ENCODE results near the gene NOSIP. TPM values are rescaled to one million over a fixed set of nuclear protein-coding genes. Genes with fewer than 3 reads are reported as not detected.

Gene NOSIP
- total and polyA plus RNA-seq, 8 donors: 18.1 to 354 (median 87.3) TPM

Small RNAs within 50 kb of the gene (small RNA-seq; reads per million reads assigned to genes)
- 0 reads per million in 4 donors for gene RF00019

Other genes starting within 250 kb of the NOSIP start
- gene CD37, start 245.2 kb downstream of the NOSIP start, total RNA-seq: 10 to 100 TPM in 1 of 5 donors, 1 to 10 TPM in 2, not detected in 2; 2.2 to 30.3 (median 5.1) TPM
- 10 to 100 TPM in 1 of 3 donors, 1 to 10 TPM in 2; 5.9 to 18.5 (median 6.7) TPM for gene CD37, start 245.2 kb downstream of the NOSIP start, polyA plus RNA-seq
- gene TEAD2, start 218.1 kb downstream of the NOSIP start, total RNA-seq: 10 to 100 TPM in 4 of 5 donors, 1 to 10 TPM in 1; 4.3 to 42.0 (median 17.8) TPM
- gene TEAD2, start 218.1 kb downstream of the NOSIP start, polyA plus RNA-seq: 10 to 100 TPM; 21.8 to 35.4 (median 26.6) TPM
- gene DKKL1, start 216.7 kb downstream of the NOSIP start, total RNA-seq: not detected
- gene DKKL1, start 216.7 kb downstream of the NOSIP start, polyA plus RNA-seq: under 1 TPM in 1 of 3 donors, not detected in 2; 0.35 TPM
- gene KASH5, start 192.3 kb downstream of the NOSIP start, total RNA-seq: under 1 TPM in 1 of 5 donors, not detected in 4; 0.37 TPM
- under 1 TPM in 1 of 3 donors, not detected in 2; 0.20 TPM for gene KASH5, start 192.3 kb downstream of the NOSIP start, polyA plus RNA-seq
- gene PTH2, start 157.1 kb downstream of the NOSIP start, total RNA-seq: not detected
- not detected for gene PTH2, start 157.1 kb downstream of the NOSIP start, polyA plus RNA-seq
- gene GFY, start 155.2 kb downstream of the NOSIP start, total RNA-seq: not detected
- gene GFY, start 155.2 kb downstream of the NOSIP start, polyA plus RNA-seq: not detected
- 1 to 10 TPM in 3 of 5 donors, not detected in 2; 1.1 to 2.0 (median 1.8) TPM for gene SLC17A7, start 139.0 kb downstream of the NOSIP start, total RNA-seq
- gene SLC17A7, start 139.0 kb downstream of the NOSIP start, polyA plus RNA-seq: under 1 TPM; 0.25 to 0.76 (median 0.65) TPM
- 100 to 1,000 TPM in 1 of 5 donors, 10 to 100 TPM in 4; 58.9 to 193 (median 70.7) TPM for gene PIH1D1, start 128.7 kb downstream of the NOSIP start, total RNA-seq
- gene PIH1D1, start 128.7 kb downstream of the NOSIP start, polyA plus RNA-seq: 100 to 1,000 TPM in 2 of 3 donors, 10 to 100 TPM in 1; 94.5 to 110 (median 108) TPM
- 100 to 1,000 TPM in 1 of 5 donors, 10 to 100 TPM in 4; 27.9 to 198 (median 42.6) TPM for gene ALDH16A1, start 127.3 kb downstream of the NOSIP start, total RNA-seq
- 10 to 100 TPM; 32.2 to 43.1 (median 42.5) TPM for gene ALDH16A1, start 127.3 kb downstream of the NOSIP start, polyA plus RNA-seq
- 1 to 10 TPM in 2 of 5 donors, not detected in 3; 1.3 to 8.3 TPM for gene FLT3LG, start 106.3 kb downstream of the NOSIP start, total RNA-seq
- 10 to 100 TPM; 11.0 to 14.5 (median 11.8) TPM for gene FLT3LG, start 106.3 kb downstream of the NOSIP start, polyA plus RNA-seq
- 1,000 to 10,000 TPM; 2,540 to 5,817 (median 2,738) TPM for gene RPL13A, start 92.9 kb downstream of the NOSIP start, total RNA-seq
- gene RPL13A, start 92.9 kb downstream of the NOSIP start, polyA plus RNA-seq: 1,000 to 10,000 TPM; 3,482 to 5,177 (median 4,220) TPM
- 1,000 to 10,000 TPM in 4 of 5 donors, 100 to 1,000 TPM in 1; 581 to 4,374 (median 2,993) TPM for gene RPS11, start 84.1 kb downstream of the NOSIP start, total RNA-seq
- 1,000 to 10,000 TPM; 5,306 to 7,461 (median 5,501) TPM for gene RPS11, start 84.1 kb downstream of the NOSIP start, polyA plus RNA-seq
- gene FCGRT, start 67.9 kb downstream of the NOSIP start, total RNA-seq: 100 to 1,000 TPM in 4 of 5 donors, 10 to 100 TPM in 1; 90.2 to 634 (median 183) TPM
- 10 to 100 TPM; 79.0 to 94.8 (median 92.0) TPM for gene FCGRT, start 67.9 kb downstream of the NOSIP start, polyA plus RNA-seq
- 100 to 1,000 TPM in 1 of 5 donors, 10 to 100 TPM in 2, 1 to 10 TPM in 1, not detected in 1; 3.1 to 553 (median 18.1) TPM for gene RCN3, start 52.6 kb downstream of the NOSIP start, total RNA-seq
- 10 to 100 TPM in 2 of 3 donors, 1 to 10 TPM in 1; 9.9 to 17.6 (median 10.1) TPM for gene RCN3, start 52.6 kb downstream of the NOSIP start, polyA plus RNA-seq
- 10 to 100 TPM in 1 of 5 donors, 1 to 10 TPM in 2, not detected in 2; 5.9 to 12.5 (median 10.0) TPM for gene PRRG2, start 760 bp upstream of the NOSIP start, total RNA-seq
- gene PRRG2, start 760 bp upstream of the NOSIP start, polyA plus RNA-seq: 10 to 100 TPM in 1 of 3 donors, 1 to 10 TPM in 2; 8.6 to 14.7 (median 9.0) TPM
- 10 to 100 TPM in 3 of 5 donors, 1 to 10 TPM in 2; 4.6 to 88.3 (median 13.9) TPM for gene PRR12, start 10.6 kb upstream of the NOSIP start, total RNA-seq
- 10 to 100 TPM in 1 of 3 donors, 1 to 10 TPM in 2; 3.1 to 16.7 (median 5.6) TPM for gene PRR12, start 10.6 kb upstream of the NOSIP start, polyA plus RNA-seq
- gene RRAS, start 59.6 kb upstream of the NOSIP start, total RNA-seq: 100 to 1,000 TPM in 1 of 5 donors, 10 to 100 TPM in 3, 1 to 10 TPM in 1; 7.7 to 138 (median 63.9) TPM
- gene RRAS, start 59.6 kb upstream of the NOSIP start, polyA plus RNA-seq: 100 to 1,000 TPM; 126 to 145 (median 130) TPM
- gene SCAF1, start 61.7 kb upstream of the NOSIP start, total RNA-seq: 10 to 100 TPM in 4 of 5 donors, 1 to 10 TPM in 1; 8.3 to 41.7 (median 19.8) TPM
- gene SCAF1, start 61.7 kb upstream of the NOSIP start, polyA plus RNA-seq: 10 to 100 TPM in 2 of 3 donors, 1 to 10 TPM in 1; 8.9 to 19.7 (median 12.1) TPM
- 100 to 1,000 TPM in 4 of 5 donors, 10 to 100 TPM in 1; 28.3 to 380 (median 104) TPM for gene IRF3, start 85.3 kb upstream of the NOSIP start, total RNA-seq
- gene IRF3, start 85.3 kb upstream of the NOSIP start, polyA plus RNA-seq: 100 to 1,000 TPM; 104 to 148 (median 114) TPM
- 10 to 100 TPM in 1 of 5 donors, 1 to 10 TPM in 4; 2.3 to 10.7 (median 7.5) TPM for gene BCL2L12, start 85.4 kb upstream of the NOSIP start, total RNA-seq
- gene BCL2L12, start 85.4 kb upstream of the NOSIP start, polyA plus RNA-seq: 10 to 100 TPM; 12.8 to 23.3 (median 22.4) TPM
- gene PRMT1, start 96.7 kb upstream of the NOSIP start, total RNA-seq: 100 to 1,000 TPM in 3 of 5 donors, 10 to 100 TPM in 2; 53.3 to 131 (median 104) TPM
- gene PRMT1, start 96.7 kb upstream of the NOSIP start, polyA plus RNA-seq: 100 to 1,000 TPM; 102 to 111 (median 111) TPM
- 1 to 10 TPM in 2 of 5 donors, not detected in 3; 1.1 to 1.7 TPM for gene ADM5, start 109.0 kb upstream of the NOSIP start, total RNA-seq
- 1 to 10 TPM in 1 of 3 donors, under 1 TPM in 2; 0.61 to 2.5 (median 1.00) TPM for gene ADM5, start 109.0 kb upstream of the NOSIP start, polyA plus RNA-seq
- 10 to 100 TPM in 1 of 5 donors, 1 to 10 TPM in 2, not detected in 2; 1.8 to 35.6 (median 3.0) TPM for gene CPT1C, start 110.6 kb upstream of the NOSIP start, total RNA-seq
- 10 to 100 TPM in 1 of 3 donors, 1 to 10 TPM in 2; 2.4 to 11.0 (median 3.1) TPM for gene CPT1C, start 110.6 kb upstream of the NOSIP start, polyA plus RNA-seq
- gene TSKS, start 182.8 kb upstream of the NOSIP start, total RNA-seq: not detected
- under 1 TPM in 1 of 3 donors, not detected in 2; 0.73 TPM for gene TSKS, start 182.8 kb upstream of the NOSIP start, polyA plus RNA-seq
- 100 to 1,000 TPM in 1 of 5 donors, 10 to 100 TPM in 4; 19.8 to 177 (median 38.4) TPM for gene AP2A1, start 186.4 kb upstream of the NOSIP start, total RNA-seq
- gene AP2A1, start 186.4 kb upstream of the NOSIP start, polyA plus RNA-seq: 10 to 100 TPM; 24.3 to 31.2 (median 27.3) TPM
- gene FUZ, start 232.7 kb upstream of the NOSIP start, total RNA-seq: 10 to 100 TPM in 3 of 5 donors, 1 to 10 TPM in 2; 1.2 to 37.4 (median 10.5) TPM
- 10 to 100 TPM; 15.1 to 17.6 (median 15.9) TPM for gene FUZ, start 232.7 kb upstream of the NOSIP start, polyA plus RNA-seq
- gene MED25, start 237.7 kb upstream of the NOSIP start, total RNA-seq: 100 to 1,000 TPM in 3 of 5 donors, 10 to 100 TPM in 2; 18.0 to 387 (median 178) TPM
- gene MED25, start 237.7 kb upstream of the NOSIP start, polyA plus RNA-seq: 10 to 100 TPM; 46.6 to 59.8 (median 55.3) TPM